Measurements from ENCODE around the gene CEP104.

GRCh38 chr1:3850857-3851256, 6.2 kb downstream of the CEP104 start:
- TF ChIP-seq CTCF (IDR thresholded peaks at IDR 0.05): no peak
- TF ChIP-seq POLR2A (IDR thresholded peaks at IDR 0.05): no peak

All from heart left ventricle (tissue), 13 donors.